ENCODE data around the gene MAP7D3. TPM values are rescaled to one million over a fixed set of nuclear protein-coding genes. Genes with fewer than 3 reads are reported as not detected.

Gene MAP7D3
- total and polyA plus RNA-seq, 2 of the 8 experiments (the other 6 are each of a cell fraction or from before 2014, with no cell fraction given), result 4.8 to 19.6 TPM

- TF ChIP-seq NANOG (IDR thresholded peaks at IDR 0.05; ENCODE audit: insufficient read depth, low read depth, low read length, poor library complexity, severe bottlenecking), result no peak
These were observed 29.2 kb downstream of the MAP7D3 start (continued) for GRCh38 chrX:136221851-136222513.
